K562 (cell line): ENCODE measurements around the gene NDUFS3. TPM values are rescaled to one million over a fixed set of nuclear protein-coding genes. Genes with fewer than 3 reads are reported as not detected.

Experiments used
- BRCA1 ChIP-seq, 2 experiments: fragments of 450-650 bp in 1 of 2; sonication (generic) in 1 of 2; formaldehyde crosslinking in 1 of 2; IDR thresholded peaks; 2 replicates each; pipeline versions ENCODE4 v1.5.0 to v1.6.1; 2017 to 2020; ENCODE audit warnings: mild to moderate bottlenecking in 1 of 2, missing genetic modification reagents in 1 of 2
- ETV5 ChIP-seq: sonication (generic); formaldehyde crosslinking; IDR thresholded peaks from 2 replicates; pipeline ENCODE4 v1.4.0; 2020; ENCODE audit warnings: low read depth, mild to moderate bottlenecking, missing genetic modification reagents
- MAFG ChIP-seq: fragments of 450-650 bp; conservative IDR thresholded peaks from 2 replicates; pipeline ENCODE4 v1.6.1; 2016; ENCODE audit warnings: missing genetic modification characterization, missing compliant biosample characterization
- MEF2A ChIP-seq: IDR thresholded peaks from 2 replicates; pipeline ENCODE4 v1.6.1; 2011; ENCODE audit warnings: low read depth, mild to moderate bottlenecking, low read length, moderate library complexity; ENCODE audit not compliant: control insufficient read depth
- MTF1 ChIP-seq: fragments of 250-450 bp; sonication (Bioruptor Pico); IDR thresholded peaks from 2 replicates; pipeline ENCODE4 v1.9.0; 2021; ENCODE audit warnings: moderate library complexity, mild to moderate bottlenecking, inconsistent platforms, borderline replicate concordance
- NFATC3 ChIP-seq: fragments of 450-650 bp; IDR thresholded peaks from 2 replicates; pipeline ENCODE4 v1.6.1; 2017; ENCODE audit warnings: mild to moderate bottlenecking
- NFIX ChIP-seq: fragments of 250-450 bp; sonication (Bioruptor Pico); IDR thresholded peaks from 2 replicates; pipeline ENCODE4 v1.4.0; 2020; ENCODE audit warnings: low read depth, mild to moderate bottlenecking, moderate library complexity
- TSC22D4 ChIP-seq: fragments of 450-650 bp; IDR thresholded peaks from 2 replicates; pipeline ENCODE4 v1.6.1; 2016; ENCODE audit warnings: missing genetic modification characterization, missing biosample characterization, control low read depth
- ZNF12 ChIP-seq: sonication (generic); formaldehyde crosslinking; IDR thresholded peaks from 2 replicates; pipeline ENCODE4 v1.4.0; 2020; ENCODE audit warnings: mild to moderate bottlenecking, missing genetic modification reagents
- polyA plus RNA-seq, 8 experiments: library from polyadenylated mRNA; depleted of rRNA in 4 of 8; stranded (reverse) in 5 of 8; unstranded in 3 of 8; fragments of >200 nt; fragmentation: Nextera tagmentation in 2 of 8; fragmentation: Illumina TruSeq in 1 of 8; extraction: Ambion mirVana in 2 of 8; extraction: Trizol in 1 of 8; gene quantifications; 2 replicates each; pipeline versions ENCODE4 v1.2.1 to v1.2.3, GENCODE V29; 2011 to 2014; ENCODE audit warnings: inconsistent platforms in 1 of 8, missing spikeins in 1 of 8
- total RNA-seq, 7 experiments: library from RNA; depleted of rRNA in 6 of 7; stranded (reverse); fragments of >200 nt in 6 of 7; fragmentation: Illumina TruSeq in 2 of 7; extraction: Trizol in 2 of 7; gene quantifications; 2 replicates each; pipeline versions ENCODE4 v1.2.1 to v1.2.3, GENCODE V29; 2011 to 2021; ENCODE audit warnings: low replicate concordance in 1 of 7
- TF ChIP-seq, protein P1 (sequence below): fragments of 450-650 bp; IDR thresholded peaks from 2 replicates; pipeline ENCODE4 v1.7.1; 2018; ENCODE audit warnings: mild to moderate bottlenecking, low read depth; ENCODE audit not compliant: partially characterized antibody
- TF ChIP-seq, protein P2 (sequence below), 2 experiments: fragments of 450-650 bp in 1 of 2; sonication (generic) in 1 of 2; formaldehyde crosslinking in 1 of 2; IDR thresholded peaks in 1 of 2; conservative IDR thresholded peaks in 1 of 2; 2 replicates each; pipeline versions ENCODE4 v1.6.1 to v1.8.1; 2016 to 2023; ENCODE audit warnings: mild to moderate bottlenecking in 2 of 2, moderate library complexity in 2 of 2, inconsistent platforms in 1 of 2, missing genetic modification reagents in 1 of 2
- TF ChIP-seq, protein P3 (sequence below), 2 experiments: IDR thresholded peaks; 2 replicates each; pipeline ENCODE4 v1.6.1; 2012; ENCODE audit warnings: improper control_type of control experiment in 2 of 2, low read depth in 2 of 2, low read length in 2 of 2, borderline replicate concordance in 1 of 2
- TF ChIP-seq, protein P4 (sequence below): IDR thresholded peaks from 3 replicates; pipeline ENCODE4 v1.6.1; 2011; ENCODE audit warnings: borderline replicate concordance, mild to moderate bottlenecking; ENCODE audit not compliant: insufficient read length, insufficient read depth
- TF ChIP-seq, protein P5 (sequence below): fragments of 250-450 bp; sonication (Bioruptor Pico); IDR thresholded peaks from 2 replicates; pipeline ENCODE4 v1.8.0; 2021; ENCODE audit warnings: moderate library complexity, mild to moderate bottlenecking, inconsistent platforms

Gene NDUFS3
- total and polyA plus RNA-seq, 9 of the 15 experiments (the other 6 are each of a cell fraction or from before 2014, with no cell fraction given): 38.7 to 341 (median 194) TPM

DNA sequence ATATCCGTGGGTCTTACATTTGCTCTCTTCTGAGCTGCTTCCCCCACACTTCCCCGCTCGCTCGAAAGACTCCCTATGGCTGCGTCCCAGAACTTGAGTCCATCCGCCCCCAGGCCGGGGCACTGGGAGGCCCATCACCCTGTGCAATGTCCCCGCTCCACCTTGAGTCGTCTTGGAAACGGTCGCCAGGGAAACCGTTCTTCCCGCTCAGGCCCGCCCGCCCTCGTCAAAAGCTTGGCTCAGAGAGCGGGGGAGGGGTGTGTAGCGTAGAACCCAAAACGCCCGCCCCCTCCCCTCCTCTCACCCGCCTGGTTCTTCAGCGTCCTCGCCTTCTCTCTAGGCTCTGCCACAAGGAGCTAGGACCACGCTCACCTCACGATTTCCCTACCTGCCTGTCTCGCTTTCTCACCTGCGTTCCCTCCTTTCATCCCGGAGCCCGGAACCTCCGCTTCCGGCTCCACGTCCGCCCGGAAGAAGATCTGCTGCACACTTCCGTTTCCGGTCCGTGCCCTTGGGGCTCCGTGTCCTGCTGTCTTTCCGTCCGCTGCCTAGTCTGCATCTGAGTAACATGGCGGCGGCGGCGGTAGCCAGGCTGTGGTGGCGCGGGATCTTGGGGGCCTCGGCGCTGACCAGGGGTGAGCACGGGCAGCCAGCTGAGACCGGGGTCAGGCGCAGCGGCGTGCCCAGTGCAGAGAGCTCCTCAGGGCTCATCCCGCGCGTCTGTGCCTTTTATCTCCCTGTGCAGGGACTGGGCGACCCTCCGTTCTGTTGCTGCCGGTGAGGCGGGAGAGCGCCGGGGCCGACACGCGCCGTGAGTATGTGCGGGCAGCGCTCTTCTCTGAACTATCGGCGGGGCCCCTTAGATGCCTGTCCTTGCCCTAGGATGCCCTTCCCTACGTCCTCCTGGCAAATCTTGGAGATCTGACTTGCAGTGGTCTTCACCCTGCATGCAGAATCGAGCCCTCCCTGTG, at the start of gene NDUFS3, which contains the start of gene KBTBD4 (continued):
- TF ChIP-seq, protein P1, sequence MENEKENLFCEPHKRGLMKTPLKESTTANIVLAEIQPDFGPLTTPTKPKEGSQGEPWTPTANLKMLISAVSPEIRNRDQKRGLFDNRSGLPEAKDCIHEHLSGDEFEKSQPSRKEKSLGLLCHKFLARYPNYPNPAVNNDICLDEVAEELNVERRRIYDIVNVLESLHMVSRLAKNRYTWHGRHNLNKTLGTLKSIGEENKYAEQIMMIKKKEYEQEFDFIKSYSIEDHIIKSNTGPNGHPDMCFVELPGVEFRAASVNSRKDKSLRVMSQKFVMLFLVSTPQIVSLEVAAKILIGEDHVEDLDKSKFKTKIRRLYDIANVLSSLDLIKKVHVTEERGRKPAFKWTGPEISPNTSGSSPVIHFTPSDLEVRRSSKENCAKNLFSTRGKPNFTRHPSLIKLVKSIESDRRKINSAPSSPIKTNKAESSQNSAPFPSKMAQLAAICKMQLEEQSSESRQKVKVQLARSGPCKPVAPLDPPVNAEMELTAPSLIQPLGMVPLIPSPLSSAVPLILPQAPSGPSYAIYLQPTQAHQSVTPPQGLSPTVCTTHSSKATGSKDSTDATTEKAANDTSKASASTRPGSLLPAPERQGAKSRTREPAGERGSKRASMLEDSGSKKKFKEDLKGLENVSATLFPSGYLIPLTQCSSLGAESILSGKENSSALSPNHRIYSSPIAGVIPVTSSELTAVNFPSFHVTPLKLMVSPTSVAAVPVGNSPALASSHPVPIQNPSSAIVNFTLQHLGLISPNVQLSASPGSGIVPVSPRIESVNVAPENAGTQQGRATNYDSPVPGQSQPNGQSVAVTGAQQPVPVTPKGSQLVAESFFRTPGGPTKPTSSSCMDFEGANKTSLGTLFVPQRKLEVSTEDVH: peak; percentile 99
- TF ChIP-seq MTF1 (CRISPR knock-in tag) (no peak), NFIX (CRISPR knock-in tag) (no peak), MAFG (tag) (no peak), ZNF12 (no peak; the same call in 1 of the 2 replicates), TSC22D4 (tag) (no peak), NFATC3 (peak; percentile 94), BRCA1 (IDR thresholded peaks at IDR 0.05) (no peak), BRCA1 (CRISPR knock-in tag; IDR thresholded peaks at IDR 0.05) (no peak), MEF2A (peak; percentile 34; the same call in 1 of the 2 replicates), ETV5 (peak; percentile 90)
- TF ChIP-seq, protein P2, sequence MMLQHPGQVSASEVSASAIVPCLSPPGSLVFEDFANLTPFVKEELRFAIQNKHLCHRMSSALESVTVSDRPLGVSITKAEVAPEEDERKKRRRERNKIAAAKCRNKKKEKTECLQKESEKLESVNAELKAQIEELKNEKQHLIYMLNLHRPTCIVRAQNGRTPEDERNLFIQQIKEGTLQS (IDR thresholded peaks at IDR 0.05): peak; percentile 61
- TF ChIP-seq, protein P2 (CRISPR knock-in tag; conservative IDR thresholded peaks at IDR 0.05): no peak
- TF ChIP-seq, protein P3, sequence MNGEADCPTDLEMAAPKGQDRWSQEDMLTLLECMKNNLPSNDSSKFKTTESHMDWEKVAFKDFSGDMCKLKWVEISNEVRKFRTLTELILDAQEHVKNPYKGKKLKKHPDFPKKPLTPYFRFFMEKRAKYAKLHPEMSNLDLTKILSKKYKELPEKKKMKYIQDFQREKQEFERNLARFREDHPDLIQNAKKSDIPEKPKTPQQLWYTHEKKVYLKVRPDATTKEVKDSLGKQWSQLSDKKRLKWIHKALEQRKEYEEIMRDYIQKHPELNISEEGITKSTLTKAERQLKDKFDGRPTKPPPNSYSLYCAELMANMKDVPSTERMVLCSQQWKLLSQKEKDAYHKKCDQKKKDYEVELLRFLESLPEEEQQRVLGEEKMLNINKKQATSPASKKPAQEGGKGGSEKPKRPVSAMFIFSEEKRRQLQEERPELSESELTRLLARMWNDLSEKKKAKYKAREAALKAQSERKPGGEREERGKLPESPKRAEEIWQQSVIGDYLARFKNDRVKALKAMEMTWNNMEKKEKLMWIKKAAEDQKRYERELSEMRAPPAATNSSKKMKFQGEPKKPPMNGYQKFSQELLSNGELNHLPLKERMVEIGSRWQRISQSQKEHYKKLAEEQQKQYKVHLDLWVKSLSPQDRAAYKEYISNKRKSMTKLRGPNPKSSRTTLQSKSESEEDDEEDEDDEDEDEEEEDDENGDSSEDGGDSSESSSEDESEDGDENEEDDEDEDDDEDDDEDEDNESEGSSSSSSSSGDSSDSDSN (IDR thresholded peaks at IDR 0.05; ENCODE audit: borderline replicate concordance in 1 of 2, low read depth in 2 of 2, low read length in 2 of 2): peak in 1 of 2 experiments; percentile 82; a peak in 1 of 4 replicates
- TF ChIP-seq, protein P4, sequence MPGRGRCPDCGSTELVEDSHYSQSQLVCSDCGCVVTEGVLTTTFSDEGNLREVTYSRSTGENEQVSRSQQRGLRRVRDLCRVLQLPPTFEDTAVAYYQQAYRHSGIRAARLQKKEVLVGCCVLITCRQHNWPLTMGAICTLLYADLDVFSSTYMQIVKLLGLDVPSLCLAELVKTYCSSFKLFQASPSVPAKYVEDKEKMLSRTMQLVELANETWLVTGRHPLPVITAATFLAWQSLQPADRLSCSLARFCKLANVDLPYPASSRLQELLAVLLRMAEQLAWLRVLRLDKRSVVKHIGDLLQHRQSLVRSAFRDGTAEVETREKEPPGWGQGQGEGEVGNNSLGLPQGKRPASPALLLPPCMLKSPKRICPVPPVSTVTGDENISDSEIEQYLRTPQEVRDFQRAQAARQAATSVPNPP: no peak
- TF ChIP-seq, protein P5, sequence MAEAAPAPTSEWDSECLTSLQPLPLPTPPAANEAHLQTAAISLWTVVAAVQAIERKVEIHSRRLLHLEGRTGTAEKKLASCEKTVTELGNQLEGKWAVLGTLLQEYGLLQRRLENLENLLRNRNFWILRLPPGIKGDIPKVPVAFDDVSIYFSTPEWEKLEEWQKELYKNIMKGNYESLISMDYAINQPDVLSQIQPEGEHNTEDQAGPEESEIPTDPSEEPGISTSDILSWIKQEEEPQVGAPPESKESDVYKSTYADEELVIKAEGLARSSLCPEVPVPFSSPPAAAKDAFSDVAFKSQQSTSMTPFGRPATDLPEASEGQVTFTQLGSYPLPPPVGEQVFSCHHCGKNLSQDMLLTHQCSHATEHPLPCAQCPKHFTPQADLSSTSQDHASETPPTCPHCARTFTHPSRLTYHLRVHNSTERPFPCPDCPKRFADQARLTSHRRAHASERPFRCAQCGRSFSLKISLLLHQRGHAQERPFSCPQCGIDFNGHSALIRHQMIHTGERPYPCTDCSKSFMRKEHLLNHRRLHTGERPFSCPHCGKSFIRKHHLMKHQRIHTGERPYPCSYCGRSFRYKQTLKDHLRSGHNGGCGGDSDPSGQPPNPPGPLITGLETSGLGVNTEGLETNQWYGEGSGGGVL: no peak
